ENCODE measurements around the gene IFNGR2.
"Not testable (repeated sequence)": the region's sequence is repeated elsewhere in the genome, so short reads cannot be mapped to it uniquely, and the experiment has no call there.

The IFNGR2 gene

GRCh38 chr21:33403128-33403785 is at the start of gene IFNGR2:
Gene IFNGR2 (plus strand): TSS chr21:33403413. CDS start chr21:33403544, 131 bp downstream.
- DNase-seq, result peak; percentile 56

- no peak for DNase-seq
Measured at GRCh38 chr21:33355355-33355754, 47.9 kb upstream of the IFNGR2 start.

GRCh38 chr21:33355996-33356395 is 47.2 kb upstream of the IFNGR2 start:
- DNase-seq, result no peak

GRCh38 chr21:33357177-33357576 is 46.0 kb upstream of the IFNGR2 start:
- DNase-seq, result no peak

GRCh38 chr21:33359446-33359845 is 43.8 kb upstream of the IFNGR2 start:
- no peak for DNase-seq

GRCh38 chr21:33360281-33360680 is 42.9 kb upstream of the IFNGR2 start:
- DNase-seq, result no peak

- DNase-seq, result peak; percentile 88
Measured at GRCh38 chr21:33360881-33361602, 42.2 kb upstream of the IFNGR2 start.

- peak; percentile 87 for DNase-seq
Measured at GRCh38 chr21:33362044-33362555, 41.1 kb upstream of the IFNGR2 start.

GRCh38 chr21:33363911-33364609 is 39.2 kb upstream of the IFNGR2 start:
- DNase-seq, result not testable (repeated sequence)

GRCh38 chr21:33364830-33365229 is 38.4 kb upstream of the IFNGR2 start:
- no peak for DNase-seq

GRCh38 chr21:33367309-33367973 is 35.8 kb upstream of the IFNGR2 start:
- no peak for DNase-seq

GRCh38 chr21:33368124-33368523 is 35.1 kb upstream of the IFNGR2 start:
- no peak for DNase-seq

GRCh38 chr21:33368576-33368975 is 34.6 kb upstream of the IFNGR2 start:
- no peak for DNase-seq

GRCh38 chr21:33369586-33369985 is 33.6 kb upstream of the IFNGR2 start:
- DNase-seq, result no peak

- DNase-seq, result no peak
Measured at GRCh38 chr21:33370305-33370704, 32.9 kb upstream of the IFNGR2 start.

GRCh38 chr21:33371366-33371765 is 31.8 kb upstream of the IFNGR2 start:
- DNase-seq, result no peak

- DNase-seq, result no peak
Measured at GRCh38 chr21:33372582-33372981, 30.6 kb upstream of the IFNGR2 start.

GRCh38 chr21:33373451-33373850 is 29.8 kb upstream of the IFNGR2 start:
- no peak for DNase-seq

GRCh38 chr21:33374080-33374449 is 29.1 kb upstream of the IFNGR2 start:
- DNase-seq, result no peak

- peak; percentile 72 for DNase-seq
Measured at GRCh38 chr21:33374450-33375096, 28.6 kb upstream of the IFNGR2 start.

GRCh38 chr21:33375101-33375644 is 28.0 kb upstream of the IFNGR2 start:
- no peak for DNase-seq

GRCh38 chr21:33377221-33377920 is 25.8 kb upstream of the IFNGR2 start:
- no peak for DNase-seq

Measured in CD4-positive, alpha-beta T cell treated with Interleukin-12 subunit alpha and Interleukin-12 subunit beta, for 1 hour (primary cell).